Spinal cord (tissue), 10 donors: ENCODE measurements around the gene AP2A1. TPM values are rescaled to one million over a fixed set of nuclear protein-coding genes. Genes with fewer than 3 reads are reported as not detected.

ENCODE experiments used
- DNase-seq, 6 donors: peaks; one replicate each; pipeline versions ENCODE4 v3.0.0 to v3.0.0-alpha.2; 2013 to 2015; ENCODE audit warnings: low spot score in 6 of 6, low read depth in 4 of 6
- H3K27ac ChIP-seq: one replicate; pipeline ENCODE4 v1.5.1; 2013; ENCODE audit warnings: low read depth, low read length, control low read depth
- H3K27me3 ChIP-seq: one replicate; pipeline ENCODE4 v1.6.1; 2013; ENCODE audit warnings: low read length; ENCODE audit not compliant: control insufficient read depth, insufficient read depth
- H3K36me3 ChIP-seq: one replicate; pipeline ENCODE4 v1.6.1; 2013; ENCODE audit warnings: low read length; ENCODE audit not compliant: control insufficient read depth, insufficient read depth
- H3K4me1 ChIP-seq: one replicate; pipeline ENCODE4 v1.6.1; 2013; ENCODE audit warnings: low read length; ENCODE audit not compliant: control insufficient read depth, insufficient read depth
- H3K4me3 ChIP-seq: one replicate; pipeline ENCODE4 v1.5.1; 2013; ENCODE audit warnings: low read depth, low read length, control low read depth
- H3K9me3 ChIP-seq: one replicate; pipeline ENCODE4 v1.6.1; 2013; ENCODE audit warnings: low read length; ENCODE audit not compliant: control insufficient read depth, insufficient read depth
- whole genome bisulfite sequencing: methylation state at CpG from one replicate; pipeline ENCODE4 v1.1.5; 2013; ENCODE audit warnings: missing lambda C conversion rate; ENCODE audit not compliant: insufficient coverage; 5-methylcytosine and 5-hydroxymethylcytosine counted together
- polyA plus RNA-seq, 2 donors: library from polyadenylated mRNA; unstranded; fragments of 120-200 nt; gene quantifications; one replicate each; pipeline ENCODE4 v1.2.1, GENCODE V29; 2013; ENCODE audit not compliant: insufficient read length in 2 of 2
- total RNA-seq, 2 donors: library from RNA; depleted of rRNA in 1 of 2; stranded (reverse); fragments of 120-200 nt in 1 of 2; fragments of >200 nt in 1 of 2; gene quantifications; one replicate each; pipeline versions ENCODE4 v1.2.3 to v1.2.4, GENCODE V29; 2013 to 2014
- donor health status: healthy.

Gene AP2A1
- total and polyA plus RNA-seq, 4 donors = 58.5 to 156 (median 106) TPM

GRCh38 chr19:49741210-49741844, 25.5 kb upstream of the AP2A1 start:
- no peaks in the 10 kb centered on the region for H3K27me3 ChIP-seq
- H3K4me3 ChIP-seq = no peak overlapping the region
- H3K4me1 ChIP-seq = no peaks in the 10 kb centered on the region
- no peak overlapping the region for H3K27ac ChIP-seq
- no peak for DNase-seq
- no peaks in the 10 kb centered on the region for H3K36me3 ChIP-seq
- H3K9me3 ChIP-seq = no peaks in the 10 kb centered on the region
- 92% methylated on average over 8 of the region's 9 CpGs for WGBS

DNA sequence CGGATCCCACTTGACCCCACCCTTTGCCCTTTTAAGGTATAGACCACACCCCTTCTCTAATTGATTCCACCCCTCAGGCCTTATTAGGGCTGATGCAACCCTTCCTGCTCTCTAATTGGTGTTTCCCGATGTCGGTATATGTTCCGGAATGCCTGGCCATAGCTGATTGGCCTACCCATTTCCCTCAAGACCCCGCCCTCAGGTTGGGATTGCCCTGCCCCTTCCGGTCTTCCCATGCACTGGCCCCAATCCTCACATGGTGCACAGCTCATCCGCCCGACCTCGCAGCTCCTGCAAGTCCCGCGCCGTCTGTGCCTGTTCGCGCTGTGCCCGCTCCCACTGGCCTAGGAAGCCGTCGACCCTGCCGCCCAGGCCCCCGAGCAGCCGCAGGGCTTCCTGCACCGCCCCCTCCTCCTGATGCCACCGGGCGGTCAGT, 21.8 kb upstream of the AP2A1 start:
- H3K27me3 ChIP-seq = no peaks in the 10 kb centered on the region
- no peak for DNase-seq
- H3K4me3 ChIP-seq = no peak overlapping the region
- WGBS = 93% methylated on average over 23 of the region's 23 CpGs
- H3K4me1 ChIP-seq = no peaks in the 10 kb centered on the region
- no peaks in the 10 kb centered on the region for H3K9me3 ChIP-seq
- H3K36me3 ChIP-seq = no peaks in the 10 kb centered on the region
- H3K27ac ChIP-seq = no peak overlapping the region

GRCh38 chr19:49746206-49746958, 20.4 kb upstream of the AP2A1 start:
- Histone ChIP-seq H3K9me3 (no peaks in the 10 kb centered on the region), H3K36me3 (no peaks in the 10 kb centered on the region), H3K4me1 (no peaks in the 10 kb centered on the region), H3K4me3 (no peak overlapping the region), H3K27ac (no peak overlapping the region), H3K27me3 (no peaks in the 10 kb centered on the region)
- WGBS = 27% methylated on average over 38 of the region's 52 CpGs
- peak in 2 of 6 donors; percentile 54 to 73 for DNase-seq

DNA sequence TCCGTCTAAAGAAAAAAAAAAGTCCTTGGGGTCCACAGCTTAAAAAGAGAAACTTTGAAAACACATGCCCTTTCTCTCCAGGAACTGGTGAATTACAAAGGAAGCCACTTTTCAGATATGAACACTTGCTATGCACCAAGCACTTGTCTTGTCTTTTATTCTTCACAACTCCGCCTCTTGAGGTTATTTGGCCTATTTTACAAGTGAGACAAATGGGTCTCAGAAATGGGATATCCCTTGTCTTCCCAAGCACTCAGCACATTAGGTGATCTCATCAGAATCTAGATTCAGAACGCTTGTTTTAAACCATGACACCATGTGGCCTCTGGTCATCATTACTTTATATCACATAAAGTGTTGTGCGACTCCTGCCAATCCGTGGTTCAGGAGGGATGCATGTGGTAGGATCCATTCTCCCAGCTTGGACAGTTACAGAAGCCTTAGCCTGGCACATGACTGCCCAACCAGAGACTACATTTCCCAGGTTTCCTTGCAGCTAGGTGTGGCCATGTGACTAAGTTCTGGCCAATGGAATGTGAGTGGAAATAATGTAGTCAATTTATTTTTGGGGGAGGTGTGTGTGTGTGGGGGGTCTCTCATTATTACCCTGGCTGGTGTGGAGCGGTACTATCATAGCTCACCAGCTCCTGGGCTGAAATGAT, 17.6 kb upstream of the AP2A1 start:
- WGBS = 83% methylated on average over 5 of the region's 6 CpGs
- Histone ChIP-seq H3K9me3 (no peaks in the 10 kb centered on the region), H3K27me3 (no peaks in the 10 kb centered on the region), H3K4me1 (no peaks in the 10 kb centered on the region), H3K36me3 (no peaks in the 10 kb centered on the region), H3K4me3 (no peak overlapping the region), H3K27ac (no peak overlapping the region)
- DNase-seq = peak in 1 of 6 donors; percentile 46

- WGBS = no CpG with 5 or more reads among the region's 1 CpG
- H3K4me3 ChIP-seq = no peak overlapping the region
- no peaks in the 10 kb centered on the region for H3K4me1 ChIP-seq
- no peaks in the 10 kb centered on the region for H3K36me3 ChIP-seq
- H3K9me3 ChIP-seq = no peaks in the 10 kb centered on the region
- no peak overlapping the region for H3K27ac ChIP-seq
- DNase-seq = no peak
- no peaks in the 10 kb centered on the region for H3K27me3 ChIP-seq
Observed at GRCh38 chr19:49749771-49750170, 17.0 kb upstream of the AP2A1 start.

GRCh38 chr19:49752701-49753100, 14.1 kb upstream of the AP2A1 start:
- H3K36me3 ChIP-seq = no peaks in the 10 kb centered on the region
- DNase-seq = no peak
- no peak overlapping the region for H3K27ac ChIP-seq
- H3K27me3 ChIP-seq = no peaks in the 10 kb centered on the region
- WGBS = 80% methylated on average over 1 of the region's 1 CpG
- no peak overlapping the region for H3K4me3 ChIP-seq
- no peaks in the 10 kb centered on the region for H3K4me1 ChIP-seq
- no peaks in the 10 kb centered on the region for H3K9me3 ChIP-seq

DNA sequence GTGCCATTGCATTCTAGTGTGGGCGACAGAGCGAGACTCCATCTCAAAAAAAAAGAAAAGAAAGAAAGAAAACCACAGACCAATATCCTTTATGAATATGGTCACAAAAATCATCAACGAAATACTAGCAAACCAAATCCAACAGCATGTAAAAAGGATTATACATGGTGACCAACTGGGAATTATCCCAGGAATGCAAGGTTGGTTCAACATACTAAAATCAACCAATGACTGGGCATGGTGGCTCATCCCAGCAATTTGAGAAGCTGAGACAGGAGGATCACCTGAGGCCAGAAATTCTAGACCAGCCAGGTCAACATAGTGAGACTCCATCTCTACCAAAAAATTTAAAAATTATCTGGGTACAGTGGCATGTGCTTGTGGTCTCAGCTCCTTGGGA, 10.8 kb upstream of the AP2A1 start:
- no CpG with 5 or more reads among the region's 3 CpGs for WGBS
- H3K4me3 ChIP-seq = no peak overlapping the region
- H3K9me3 ChIP-seq = no peaks in the 10 kb centered on the region
- no peaks in the 10 kb centered on the region for H3K36me3 ChIP-seq
- peaks cover 5% of the 10 kb centered on the region for H3K4me1 ChIP-seq
- peaks cover 2% of the 10 kb centered on the region for H3K27me3 ChIP-seq
- DNase-seq = no peak
- H3K27ac ChIP-seq = no peak overlapping the region

DNA sequence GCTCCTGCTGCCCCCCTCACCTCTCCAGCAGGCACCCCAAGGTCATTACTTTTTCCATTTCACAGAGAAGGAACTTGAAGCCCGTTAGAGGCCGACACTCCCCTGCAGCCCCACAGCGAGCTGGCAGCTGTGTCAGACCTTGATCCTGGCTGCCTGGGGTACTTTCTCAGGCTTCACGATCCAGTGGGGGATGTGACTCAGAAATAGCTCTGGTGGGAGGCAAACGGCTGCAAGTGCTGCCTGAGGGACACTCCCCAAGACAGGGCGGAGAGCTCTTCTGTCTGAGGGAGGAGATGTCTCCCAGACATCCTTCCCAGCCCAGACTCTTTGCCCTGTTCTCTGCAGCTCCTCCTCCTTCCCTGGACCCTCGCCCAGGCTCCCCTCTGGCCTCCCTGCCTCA, 8.5 kb upstream of the AP2A1 start:
- Histone ChIP-seq H3K4me3 (no peak overlapping the region), H3K9me3 (no peaks in the 10 kb centered on the region), H3K36me3 (no peaks in the 10 kb centered on the region), H3K27ac (no peak overlapping the region), H3K27me3 (peaks cover 2% of the 10 kb centered on the region), H3K4me1 (peaks cover 8% of the 10 kb centered on the region)
- WGBS = 48% methylated on average over 4 of the region's 7 CpGs
- no peak for DNase-seq

- Histone ChIP-seq H3K4me1 (peaks cover 16% of the 10 kb centered on the region), H3K9me3 (no peaks in the 10 kb centered on the region), H3K27me3 (peaks cover 2% of the 10 kb centered on the region), H3K4me3 (no peak overlapping the region), H3K36me3 (no peaks in the 10 kb centered on the region), H3K27ac (peak overlapping the region; percentile 57)
- WGBS = 67% methylated on average over 1 of the region's 1 CpG
- no peak for DNase-seq
Observed at GRCh38 chr19:49761249-49761624, 5.6 kb upstream of the AP2A1 start.
